ENCODE results near the gene PPP3CB.
"Not testable (repeated sequence)": the region's sequence is repeated elsewhere in the genome, so short reads cannot be mapped to it uniquely, and the experiment has no call there.

The PPP3CB gene

DNA sequence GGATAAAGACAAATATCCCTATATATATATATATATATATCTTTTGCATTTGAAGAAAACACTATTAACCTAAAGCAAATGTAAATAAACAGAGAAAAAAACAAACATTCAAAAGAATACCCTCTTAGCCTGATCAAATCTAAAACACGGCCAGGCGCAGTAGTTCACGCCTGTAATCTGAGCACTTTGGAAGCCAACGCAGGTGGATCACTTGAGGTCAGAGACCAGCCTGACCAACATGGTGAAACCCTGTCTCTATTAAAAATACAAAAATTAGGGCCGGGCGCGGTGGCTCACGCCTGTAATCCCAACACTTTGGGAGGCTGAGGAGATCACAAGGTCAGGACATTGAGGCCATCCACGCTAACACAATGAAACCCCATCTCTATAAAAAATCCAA is 91.1 kb downstream of the PPP3CB start:
- peaks cover 35 to 47% of the 10 kb centered on the region in 2 donors for H3K4me1 Mint-ChIP-seq (ENCODE audit: low read depth in 2 of 2)
- H3K27ac Mint-ChIP-seq = no peak overlapping the region
- H3K36me3 Mint-ChIP-seq (ENCODE audit: insufficient read depth) = peaks cover 10% of the 10 kb centered on the region
- H3K27me3 Mint-ChIP-seq = no peaks in the 10 kb centered on the region
- DNase-seq (no peak), ATAC-seq (replicated peaks) (no peak)
- H3K9me3 Mint-ChIP-seq = no peaks in the 10 kb centered on the region
- H3K4me3 Mint-ChIP-seq = no peak overlapping the region

DNA sequence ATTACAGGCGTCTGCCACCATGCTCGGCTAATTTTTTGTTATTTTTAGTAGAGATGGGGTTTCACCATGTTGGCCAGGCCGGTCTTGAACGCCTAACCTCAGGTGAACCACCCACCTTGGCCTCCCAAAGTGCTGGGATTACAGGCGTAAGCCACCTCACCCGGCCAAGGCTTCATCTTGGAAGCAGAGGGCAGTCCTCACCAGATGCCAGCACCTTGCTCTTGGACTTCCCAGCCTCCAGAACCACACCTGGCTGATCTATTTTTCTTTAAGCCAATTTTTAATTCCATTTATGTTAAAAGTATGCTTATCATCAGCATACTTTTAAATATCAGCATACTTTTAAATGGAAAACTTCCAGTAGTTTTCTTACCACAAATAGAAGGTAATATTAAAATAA is 94.2 kb downstream of the PPP3CB start:
- Mint-ChIP-seq H3K36me3 (ENCODE audit: insufficient read depth) (peaks cover 28% of the 10 kb centered on the region), H3K4me3 (no peak overlapping the region)

GRCh38 chr10:73399063-73399462 is 96.8 kb downstream of the PPP3CB start:
- Mint-ChIP-seq H3K9me3 (no peaks in the 10 kb centered on the region), H3K4me3 (no peak overlapping the region), H3K36me3 (ENCODE audit: insufficient read depth) (peaks cover 42% of the 10 kb centered on the region), H3K27ac (no peak overlapping the region), H3K4me1 (ENCODE audit: low read depth in 2 of 2) (peaks cover 15 to 19% of the 10 kb centered on the region in 2 donors), H3K27me3 (no peaks in the 10 kb centered on the region)
- ATAC-seq (replicated peaks) (no peak), DNase-seq (no peak)

More for the DNA sequence above, 94.2 kb downstream of the PPP3CB start:
- Mint-ChIP-seq H3K27ac (peak overlapping the region in 1 of 2 donors; percentile 23), H3K4me1 (ENCODE audit: low read depth in 2 of 2) (peaks cover 20 to 31% of the 10 kb centered on the region in 2 donors), H3K27me3 (no peaks in the 10 kb centered on the region), H3K9me3 (no peaks in the 10 kb centered on the region)
- ATAC-seq (replicated peaks) (no peak), DNase-seq (no peak)

DNA sequence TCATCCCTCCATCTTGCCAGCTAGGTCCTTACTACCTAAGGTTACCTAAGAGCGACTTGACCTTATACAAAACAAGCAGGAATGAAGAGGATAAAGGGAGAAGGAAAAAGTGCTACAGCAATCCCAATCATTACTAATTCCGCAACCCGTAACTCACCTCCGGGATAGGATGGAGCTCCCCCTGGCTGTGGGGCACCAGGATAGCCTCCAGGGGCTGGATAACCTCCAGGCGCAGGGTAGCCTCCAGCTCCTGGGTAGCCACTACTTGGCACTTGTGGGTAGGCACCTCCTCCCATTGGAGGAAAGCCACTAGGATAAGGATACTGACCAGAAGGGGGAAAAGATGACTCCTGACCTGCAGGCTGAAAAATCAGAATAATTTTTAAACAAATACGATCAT is 97.8 kb downstream of the PPP3CB start:
- ATAC-seq (replicated peaks) = no peak
- Mint-ChIP-seq H3K4me3 (no peak overlapping the region), H3K27me3 (no peaks in the 10 kb centered on the region), H3K9me3 (no peaks in the 10 kb centered on the region), H3K36me3 (ENCODE audit: insufficient read depth) (peaks cover 45% of the 10 kb centered on the region), H3K27ac (no peak overlapping the region), H3K4me1 (ENCODE audit: low read depth in 2 of 2) (peaks cover 11 to 12% of the 10 kb centered on the region in 2 donors)
- DNase-seq = no peak

GRCh38 chr10:73394325-73394724 is 101.5 kb downstream of the PPP3CB start:
- not testable (repeated sequence) for ATAC-seq (replicated peaks); H3K27ac Mint-ChIP-seq; DNase-seq; H3K27me3 Mint-ChIP-seq; H3K9me3 Mint-ChIP-seq; H3K4me3 Mint-ChIP-seq
- peaks cover 73% of the 10 kb centered on the region for H3K36me3 Mint-ChIP-seq (ENCODE audit: insufficient read depth)
- peaks cover 9 to 12% of the 10 kb centered on the region in 2 donors for H3K4me1 Mint-ChIP-seq (ENCODE audit: low read depth in 2 of 2)

GRCh38 chr10:73388228-73388627 is 107.6 kb downstream of the PPP3CB start:
- no peaks in the 10 kb centered on the region for H3K9me3 Mint-ChIP-seq
- H3K36me3 Mint-ChIP-seq (ENCODE audit: insufficient read depth) = peaks cover 95% of the 10 kb centered on the region
- ATAC-seq (replicated peaks) (no peak), DNase-seq (no peak)
- H3K27me3 Mint-ChIP-seq = no peaks in the 10 kb centered on the region
- peaks cover 9 to 19% of the 10 kb centered on the region in 2 donors for H3K4me1 Mint-ChIP-seq (ENCODE audit: low read depth in 2 of 2)
- H3K4me3 Mint-ChIP-seq = no peak overlapping the region
- H3K27ac Mint-ChIP-seq = no peak overlapping the region

DNA sequence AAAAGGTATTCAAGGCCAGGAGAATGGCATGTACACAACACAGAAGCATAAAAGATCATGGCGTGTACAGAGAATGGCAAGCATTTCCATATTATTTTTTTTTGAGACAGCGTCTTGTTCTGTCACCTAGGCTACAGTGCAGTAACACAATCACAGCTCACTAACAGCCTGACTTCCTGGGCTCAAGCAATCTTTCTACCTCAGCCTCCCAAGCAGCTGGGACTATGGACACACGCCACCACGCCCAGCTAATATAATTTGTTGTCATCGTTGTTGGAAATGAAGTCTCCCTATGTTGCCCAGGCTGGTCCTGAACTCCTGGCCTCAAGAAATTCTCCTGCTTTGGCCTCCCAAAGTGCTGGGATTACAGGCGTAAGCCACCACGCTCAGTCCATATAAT is 109.2 kb downstream of the PPP3CB start:
- Mint-ChIP-seq H3K4me1 (ENCODE audit: low read depth in 2 of 2) (peaks cover 5 to 11% of the 10 kb centered on the region in 2 donors), H3K36me3 (ENCODE audit: insufficient read depth) (peaks cover 97% of the 10 kb centered on the region), H3K27ac (peak overlapping the region in 1 of 2 donors; percentile 29), H3K9me3 (no peaks in the 10 kb centered on the region), H3K4me3 (no peak overlapping the region), H3K27me3 (no peaks in the 10 kb centered on the region)
- DNase-seq (no peak), ATAC-seq (replicated peaks) (no peak)

All from effector memory CD8-positive, alpha-beta T cell (primary cell).